GM23248 (cell line): ENCODE data around the gene SLC6A12.

Source experiments
- EZH2 ChIP-seq: fragments of 200-600 bp; sonication (generic); IDR thresholded peaks from 2 replicates; pipeline ENCODE4 v1.6.1; 2018; ENCODE audit warnings: antibody characterized with exemption, mild to moderate bottlenecking; ENCODE audit not compliant: insufficient read depth, poor library complexity, severe bottlenecking
- EZH2phosphoT487 ChIP-seq: fragments of 200-600 bp; sonication (generic); IDR thresholded peaks from 2 replicates; pipeline ENCODE4 v1.6.1; 2018; ENCODE audit warnings: antibody characterized with exemption, moderate library complexity, mild to moderate bottlenecking, low read depth; ENCODE audit not compliant: insufficient read depth

DNA sequence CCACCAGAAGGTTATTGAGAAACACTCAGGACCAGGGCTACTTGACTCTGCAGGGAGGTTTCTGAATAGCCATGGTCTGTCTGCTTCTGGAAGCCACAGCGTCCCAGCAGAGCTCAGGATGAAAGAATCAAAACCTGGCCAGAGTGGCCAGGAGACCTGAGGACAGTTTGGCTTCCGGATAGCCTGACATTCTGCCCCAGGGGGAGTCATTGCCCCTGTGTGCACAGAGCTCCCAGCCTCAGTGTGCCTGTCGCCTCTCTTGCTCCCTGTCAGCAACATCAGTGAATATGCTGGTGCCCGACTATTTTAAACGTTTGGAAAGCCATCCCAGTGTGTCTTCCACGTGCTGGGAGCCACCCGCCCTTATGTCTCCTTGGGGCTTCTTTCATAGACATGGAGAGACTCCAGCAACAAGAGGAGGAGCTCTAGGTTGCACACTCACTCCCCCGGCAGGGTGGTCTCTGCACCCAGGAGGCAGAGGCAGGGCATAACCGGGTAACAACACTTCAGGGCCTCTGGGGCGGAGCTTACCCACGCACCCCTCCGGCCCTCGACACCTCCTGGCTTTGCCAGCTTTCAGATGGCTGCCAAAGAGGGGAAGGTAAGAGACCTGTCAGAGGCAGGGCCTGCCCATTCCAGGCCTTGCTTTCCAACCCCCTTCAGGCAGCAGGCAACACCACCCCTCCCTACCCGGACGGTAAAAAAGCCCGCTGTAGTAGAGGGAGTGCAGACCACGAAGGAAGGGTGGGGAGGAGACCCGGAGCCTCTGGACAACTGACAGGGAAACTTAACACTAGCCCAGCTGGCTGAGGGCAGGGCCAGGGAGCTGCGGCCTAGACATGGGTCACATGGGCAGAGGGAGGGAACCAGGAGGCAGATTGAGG lies 19.0 kb upstream of the SLC6A12 start:
- no peak for TF ChIP-seq EZH2phosphoT487
- TF ChIP-seq EZH2: no peak
